ENCODE results near the gene IMMP2L. TPM values are rescaled to one million over a fixed set of nuclear protein-coding genes. Genes with fewer than 3 reads are reported as not detected.

The IMMP2L gene
- total and polyA plus RNA-seq, 2 of the 8 experiments (the other 6 are each of a cell fraction or from before 2014, with no cell fraction given) = 2.3 to 10.1 TPM

- no peak overlapping the region for H2BK5ac ChIP-seq (ENCODE audit: low read depth, low read length)
Observed at GRCh38 chr7:110830778-110831177, 731.5 kb downstream of the IMMP2L start.

More at GRCh38 chr7:110830778-110831177, 731.5 kb downstream of the IMMP2L start:
- Histone ChIP-seq H3K27ac (ENCODE audit: low read depth, low read length) (no peak overlapping the region), H2BK120ac (replicated peaks; ENCODE audit: low read depth, low read length) (no peak overlapping the region), H3K56ac (replicated peaks; ENCODE audit: insufficient read length, low read depth, low read length) (no peak overlapping the region), H2BK20ac (ENCODE audit: low read length) (no peak overlapping the region), H3K27me3 (replicated peaks in 1 of 4; ENCODE audit: control insufficient read depth in 3 of 4, extremely low read depth in 1 of 4, insufficient read depth in 3 of 4, low read length in 3 of 4) (no peaks in the 10 kb centered on the region), H2AFZ (ENCODE audit: low read length) (no peak overlapping the region), H3K18ac (ENCODE audit: extremely low read depth, low read length) (no peak overlapping the region), H3K4me2 (ENCODE audit: insufficient read depth in 1 of 2, low read depth in 2 of 2, low read length in 2 of 2) (no peak overlapping the region), H3K4ac (replicated peaks; ENCODE audit: insufficient read length, low read depth, low read length) (no peak overlapping the region), H3K4me3 (ENCODE audit: extremely low read depth in 1 of 4, insufficient read depth in 2 of 4, low read depth in 3 of 4, low read length in 4 of 4) (no peak overlapping the region), H3K79me2 (ENCODE audit: control insufficient read depth in 1 of 2, insufficient read depth in 2 of 2, low read length in 2 of 2) (no peaks in the 10 kb centered on the region), H3K4me1 (replicated peaks in 1 of 4; ENCODE audit: control insufficient read depth in 3 of 4, insufficient read depth in 4 of 4, low read length in 3 of 4) (no peaks in the 10 kb centered on the region), H3K14ac (ENCODE audit: insufficient read length) (no peak overlapping the region), H4K91ac (replicated peaks; ENCODE audit: insufficient read length, low read length) (no peak overlapping the region), H3K9ac (replicated peaks in 1 of 4; ENCODE audit: extremely low read depth in 1 of 4, low read depth in 3 of 4, low read length in 3 of 4) (no peak overlapping the region), H2BK12ac (ENCODE audit: low read depth, low read length) (no peak overlapping the region), H3K23me2 (ENCODE audit: low read depth, low read length) (no peaks in the 10 kb centered on the region), H4K20me1 (replicated peaks in 1 of 2; ENCODE audit: control insufficient read depth in 1 of 2, insufficient read depth in 2 of 2, low read length in 2 of 2) (no peaks in the 10 kb centered on the region), H3K9me3 (ENCODE audit: insufficient read depth in 2 of 2, low read depth in 1 of 2, low read length in 1 of 2) (no peaks in the 10 kb centered on the region), H2BK15ac (ENCODE audit: low read length) (no peak overlapping the region), H3K23ac (ENCODE audit: insufficient read length) (no peak overlapping the region), H4K8ac (ENCODE audit: extremely low read depth, insufficient read depth, low read length) (no peak overlapping the region), H3K36me3 (ENCODE audit: control insufficient read depth in 2 of 4, insufficient read depth in 4 of 4, low read length in 3 of 4) (no peaks in the 10 kb centered on the region), H2AK5ac (ENCODE audit: low read depth, low read length) (no peak overlapping the region), H4K5ac (ENCODE audit: insufficient read length, low read depth, low read length) (no peak overlapping the region), H3K79me1 (ENCODE audit: low read depth, low read length) (no peaks in the 10 kb centered on the region)
- DNase-seq (ENCODE audit: low read depth in 1 of 2, low spot score in 2 of 2) (no peak), FAIRE-seq (no peak)
- 89% methylated on average over 5 of the region's 5 CpGs; no CpG with 5 or more reads in 1 of the 2 experiments for WGBS, 2 experiments (ENCODE audit: extremely low coverage in 1 of 2, insufficient coverage in 1 of 2, insufficient read length in 1 of 2, insufficient replicate concordance in 2 of 2, low coverage in 1 of 2, low lambda C conversion rate in 2 of 2, missing lambda C conversion rate in 1 of 2)
- ChIA-PET POLR2A (ENCODE audit: partially characterized antibody) (no interaction called here), CTCF (ENCODE audit: partially characterized antibody) (interaction anchor here (0.6 to 1.6 kb wide), 2 partner anchors 9 to 883 kb away, joined by 3 to 4 read pairs; no protein-coding TSS in a partner anchor)
- no peak for TF ChIP-seq HDAC6 (IDR thresholded peaks at IDR 0.05; ENCODE audit: low read depth, low read length)
- TF ChIP-seq RXRA (IDR thresholded peaks at IDR 0.05; ENCODE audit: insufficient read depth, low read depth, low read length) = no peak
- TF ChIP-seq TEAD4 (IDR thresholded peaks at IDR 0.05; ENCODE audit: low read depth, low read length) = no peak
- TF ChIP-seq RBBP5 (IDR thresholded peaks at IDR 0.05; ENCODE audit: borderline replicate concordance, low read depth, low read length) = no peak
- TF ChIP-seq SUZ12 (IDR thresholded peaks at IDR 0.05; ENCODE audit: low read length) = no peak
- TF ChIP-seq CHD1 (IDR thresholded peaks at IDR 0.05; ENCODE audit: low read depth, low read length) = no peak
- no peak for TF ChIP-seq BRCA1 (IDR thresholded peaks at IDR 0.05; ENCODE audit: low read depth, low read length)
- no peak for TF ChIP-seq KDM5A (IDR thresholded peaks at IDR 0.05; ENCODE audit: low read length)

Data from H1 (cell line).